Immature natural killer cell (primary cell): ENCODE data around the gene C11orf87. TPM values are rescaled to one million over a fixed set of nuclear protein-coding genes. Genes with fewer than 3 reads are reported as not detected.

Source experiments
- DNase-seq, 3 donors: peaks; one replicate each; pipeline ENCODE4 v3.0.0; 2022; ENCODE audit warnings: mixed read lengths in 1 of 3
- H3K27ac Mint-ChIP-seq, 6 donors: one replicate each; pipeline ENCODE4 v1.8.0; 2020; ENCODE audit warnings: mixed read lengths in 6 of 6, mild to moderate bottlenecking in 5 of 6, inconsistent platforms in 4 of 6, moderate library complexity in 3 of 6
- H3K27me3 Mint-ChIP-seq, 3 donors: one replicate each; pipeline ENCODE4 v1.8.0; 2020 to 2021; ENCODE audit warnings: low read depth in 3 of 3, mild to moderate bottlenecking in 3 of 3, mixed read lengths in 3 of 3, moderate library complexity in 3 of 3, inconsistent platforms in 1 of 3
- H3K36me3 Mint-ChIP-seq, 3 donors: one replicate each; pipeline ENCODE4 v1.8.0; 2020; ENCODE audit warnings: mixed read lengths in 3 of 3, inconsistent platforms in 2 of 3, mild to moderate bottlenecking in 2 of 3
- H3K4me1 Mint-ChIP-seq, 2 donors: one replicate each; pipeline ENCODE4 v1.8.0; 2020; ENCODE audit warnings: inconsistent platforms in 2 of 2, mild to moderate bottlenecking in 2 of 2, mixed read lengths in 2 of 2, moderate library complexity in 1 of 2
- H3K4me3 Mint-ChIP-seq, 5 donors: one replicate each; pipeline ENCODE4 v1.8.0; 2020; ENCODE audit warnings: mild to moderate bottlenecking in 5 of 5, mixed read lengths in 5 of 5, inconsistent platforms in 3 of 5, moderate library complexity in 3 of 5
- H3K9me3 Mint-ChIP-seq, 6 donors: one replicate each; pipeline ENCODE4 v1.8.0; 2020; ENCODE audit warnings: mild to moderate bottlenecking in 6 of 6, mixed read lengths in 6 of 6, inconsistent platforms in 4 of 6, moderate library complexity in 3 of 6
- polyA plus RNA-seq, 3 donors: library from polyadenylated mRNA; unstranded; fragments of 300-500 nt; fragmentation: Illumina TruSeq; gene quantifications; one replicate each; pipeline ENCODE4 v1.2.3, GENCODE V29; 2021

Gene C11orf87
- under 1 TPM in 1 of 3 donors, not detected in 2; 0.06 TPM for polyA plus RNA-seq

- peaks cover 0 to 4% (median 0%) of the 10 kb centered on the region in 3 donors for H3K36me3 Mint-ChIP-seq
- H3K4me3 Mint-ChIP-seq: peak within 1 kb of the TSS in 1 of 5 donors; percentile 2
- H3K27me3 Mint-ChIP-seq: peaks cover 8 to 15% (median 9%) of the 10 kb centered on the region in 3 donors
- peaks cover 2 to 22% (median 9%) of the 10 kb centered on the region in 6 donors for H3K9me3 Mint-ChIP-seq
- no peak within 1 kb of the TSS for H3K27ac Mint-ChIP-seq
- no peaks in the 10 kb centered on the region for H3K4me1 Mint-ChIP-seq
- DNase-seq: no peak
These were observed at the start of gene C11orf87 for GRCh38 chr11:109421981-109422869. TSS of gene C11orf87 (plus strand) at chr11:109422190. CDS start at chr11:109423634, 1,444 bp downstream.

- Mint-ChIP-seq H3K4me3 (no peak overlapping the region), H3K27ac (no peak overlapping the region), H3K4me1 (no peaks in the 10 kb centered on the region), H3K36me3 (no peaks in the 10 kb centered on the region), H3K27me3 (no peaks in the 10 kb centered on the region), H3K9me3 (peaks cover 0 to 15% (median 5%) of the 10 kb centered on the region in 6 donors)
- DNase-seq: no peak
These were observed 48.0 kb upstream of the C11orf87 start for GRCh38 chr11:109374032-109374431.

- no peaks in the 10 kb centered on the region for H3K36me3 Mint-ChIP-seq
- no peak for DNase-seq
- H3K4me3 Mint-ChIP-seq: no peak overlapping the region
- peaks cover 0 to 15% (median 5%) of the 10 kb centered on the region in 6 donors for H3K9me3 Mint-ChIP-seq
- H3K27me3 Mint-ChIP-seq: no peaks in the 10 kb centered on the region
- H3K4me1 Mint-ChIP-seq: no peaks in the 10 kb centered on the region
- no peak overlapping the region for H3K27ac Mint-ChIP-seq
These were observed 47.5 kb upstream of the C11orf87 start for GRCh38 chr11:109374441-109374840.

- Mint-ChIP-seq H3K27me3 (no peaks in the 10 kb centered on the region), H3K27ac (no peak overlapping the region), H3K36me3 (no peaks in the 10 kb centered on the region), H3K9me3 (peaks cover 0 to 10% (median 3%) of the 10 kb centered on the region in 6 donors), H3K4me1 (no peaks in the 10 kb centered on the region), H3K4me3 (no peak overlapping the region)
- DNase-seq: no peak
These were observed 44.8 kb upstream of the C11orf87 start for GRCh38 chr11:109377039-109377742.

GRCh38 chr11:109378034-109378433 lies 44.0 kb upstream of the C11orf87 start:
- Mint-ChIP-seq H3K27me3 (no peaks in the 10 kb centered on the region), H3K4me3 (no peak overlapping the region), H3K36me3 (no peaks in the 10 kb centered on the region), H3K9me3 (peaks cover 0 to 11% (median 3%) of the 10 kb centered on the region in 6 donors), H3K27ac (no peak overlapping the region), H3K4me1 (no peaks in the 10 kb centered on the region)
- no peak for DNase-seq

- Mint-ChIP-seq H3K27me3 (no peaks in the 10 kb centered on the region), H3K4me3 (no peak overlapping the region), H3K36me3 (no peaks in the 10 kb centered on the region), H3K9me3 (peaks cover 0 to 11% (median 2%) of the 10 kb centered on the region in 6 donors), H3K4me1 (no peaks in the 10 kb centered on the region), H3K27ac (no peak overlapping the region)
- no peak for DNase-seq
These were observed 38.7 kb upstream of the C11orf87 start for GRCh38 chr11:109383306-109383705.

GRCh38 chr11:109384873-109385272 lies 37.1 kb upstream of the C11orf87 start:
- Mint-ChIP-seq H3K27ac (no peak overlapping the region), H3K9me3 (peaks cover 0 to 13% (median 2%) of the 10 kb centered on the region in 6 donors), H3K27me3 (no peaks in the 10 kb centered on the region), H3K4me1 (no peaks in the 10 kb centered on the region), H3K4me3 (no peak overlapping the region), H3K36me3 (no peaks in the 10 kb centered on the region)
- no peak for DNase-seq

- Mint-ChIP-seq H3K4me1 (no peaks in the 10 kb centered on the region), H3K27ac (no peak overlapping the region), H3K36me3 (no peaks in the 10 kb centered on the region), H3K27me3 (peaks cover 0 to 3% (median 0%) of the 10 kb centered on the region in 3 donors), H3K9me3 (peaks cover 0 to 10% (median 5%) of the 10 kb centered on the region in 6 donors), H3K4me3 (no peak overlapping the region)
- no peak for DNase-seq
These were observed 33.0 kb upstream of the C11orf87 start for GRCh38 chr11:109388982-109389381.

GRCh38 chr11:109390752-109391151 lies 31.2 kb upstream of the C11orf87 start:
- Mint-ChIP-seq H3K9me3 (peaks cover 0 to 16% (median 4%) of the 10 kb centered on the region in 6 donors), H3K4me3 (no peak overlapping the region), H3K27ac (no peak overlapping the region), H3K4me1 (no peaks in the 10 kb centered on the region), H3K36me3 (no peaks in the 10 kb centered on the region), H3K27me3 (peaks cover 0 to 3% (median 0%) of the 10 kb centered on the region in 3 donors)
- DNase-seq: no peak

- H3K27ac Mint-ChIP-seq: no peak overlapping the region
- H3K4me1 Mint-ChIP-seq: no peaks in the 10 kb centered on the region
- no peaks in the 10 kb centered on the region for H3K36me3 Mint-ChIP-seq
- peaks cover 0 to 2% (median 1%) of the 10 kb centered on the region in 3 donors for H3K27me3 Mint-ChIP-seq
- H3K9me3 Mint-ChIP-seq: peaks cover 0 to 11% (median 4%) of the 10 kb centered on the region in 6 donors
- H3K4me3 Mint-ChIP-seq: no peak overlapping the region
- DNase-seq: no peak
These were observed 20.4 kb upstream of the C11orf87 start for GRCh38 chr11:109401545-109401944.

- Mint-ChIP-seq H3K27me3 (no peaks in the 10 kb centered on the region), H3K9me3 (peaks cover 0 to 18% (median under 1%) of the 10 kb centered on the region in 6 donors), H3K4me3 (no peak overlapping the region), H3K36me3 (no peaks in the 10 kb centered on the region), H3K27ac (no peak overlapping the region), H3K4me1 (no peaks in the 10 kb centered on the region)
- DNase-seq: no peak
These were observed 16.3 kb upstream of the C11orf87 start for GRCh38 chr11:109405671-109406070.

- Mint-ChIP-seq H3K4me3 (no peak overlapping the region), H3K27ac (no peak overlapping the region), H3K4me1 (no peaks in the 10 kb centered on the region), H3K27me3 (peaks cover 3 to 10% (median 4%) of the 10 kb centered on the region in 3 donors), H3K9me3 (peaks cover 2 to 17% (median 5%) of the 10 kb centered on the region in 6 donors), H3K36me3 (peaks cover 0 to 4% (median 0%) of the 10 kb centered on the region in 3 donors)
- DNase-seq: no peak
These were observed 5.4 kb upstream of the C11orf87 start for GRCh38 chr11:109416601-109417000.

- Mint-ChIP-seq H3K27ac (no peak overlapping the region), H3K36me3 (peaks cover 0 to 4% (median 0%) of the 10 kb centered on the region in 3 donors), H3K4me3 (no peak overlapping the region), H3K27me3 (peaks cover 8 to 15% (median 9%) of the 10 kb centered on the region in 3 donors), H3K9me3 (peaks cover 2 to 22% (median 9%) of the 10 kb centered on the region in 6 donors), H3K4me1 (no peaks in the 10 kb centered on the region)
- no peak for DNase-seq
These were observed 978 bp downstream of the C11orf87 start for GRCh38 chr11:109422870-109423465.
